Measurements from ENCODE around the gene CLASP1. TPM values are rescaled to one million over a fixed set of nuclear protein-coding genes. Genes with fewer than 3 reads are reported as not detected.
"Not testable (repeated sequence)": the region's sequence is repeated elsewhere in the genome, so short reads cannot be mapped to it uniquely, and the experiment has no call there.

Gene CLASP1
- total RNA-seq, 1 donor from 2014 or later: 31.0 TPM

DNA sequence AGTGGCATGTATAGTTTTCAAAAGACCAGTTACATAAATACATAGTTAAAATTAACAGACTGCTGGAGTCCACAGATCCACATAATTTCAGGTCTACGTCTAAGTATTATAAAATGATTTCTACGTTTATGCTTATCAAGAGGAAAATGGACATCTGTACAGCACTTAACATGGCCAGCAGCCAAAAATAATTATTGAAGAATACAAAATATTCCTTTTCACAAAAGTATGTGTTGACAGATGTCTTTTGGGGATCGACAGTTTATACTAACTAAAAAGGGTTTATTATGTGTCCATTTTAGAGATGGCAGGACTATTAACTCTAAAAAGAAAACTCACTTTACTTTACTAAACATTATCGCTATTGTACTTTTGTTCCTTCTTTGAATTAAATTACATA lies 231.4 kb downstream of the CLASP1 start:
- no peak for ATAC-seq

DNA sequence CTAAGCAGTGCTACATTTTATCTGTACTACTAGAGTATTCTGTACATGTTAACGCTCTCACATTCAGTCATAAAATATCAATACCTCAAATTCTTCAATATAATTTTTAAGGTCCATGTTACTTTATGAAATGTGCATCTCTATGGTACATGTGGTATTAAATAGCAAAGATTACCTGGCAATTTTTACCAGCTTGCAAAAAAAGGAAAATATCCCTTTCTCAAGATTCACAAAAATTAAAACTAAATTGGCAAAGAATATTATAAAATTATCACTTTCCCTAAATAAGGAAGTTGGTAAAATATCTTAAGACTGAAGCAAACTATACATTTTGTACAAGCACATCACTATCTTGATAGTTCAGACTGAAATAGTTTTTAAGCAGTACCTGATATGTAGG lies 233.5 kb downstream of the CLASP1 start:
- no peak for ATAC-seq

- no peak for ATAC-seq
These were observed 236.9 kb downstream of the CLASP1 start for GRCh38 chr2:121412349-121412748.

GRCh38 chr2:121409966-121410365 lies 239.3 kb downstream of the CLASP1 start:
- ATAC-seq: no peak

- ATAC-seq: no peak
These were observed 239.9 kb downstream of the CLASP1 start for GRCh38 chr2:121409388-121409787.

- ATAC-seq: no peak
These were observed 240.6 kb downstream of the CLASP1 start for GRCh38 chr2:121408641-121409040.

DNA sequence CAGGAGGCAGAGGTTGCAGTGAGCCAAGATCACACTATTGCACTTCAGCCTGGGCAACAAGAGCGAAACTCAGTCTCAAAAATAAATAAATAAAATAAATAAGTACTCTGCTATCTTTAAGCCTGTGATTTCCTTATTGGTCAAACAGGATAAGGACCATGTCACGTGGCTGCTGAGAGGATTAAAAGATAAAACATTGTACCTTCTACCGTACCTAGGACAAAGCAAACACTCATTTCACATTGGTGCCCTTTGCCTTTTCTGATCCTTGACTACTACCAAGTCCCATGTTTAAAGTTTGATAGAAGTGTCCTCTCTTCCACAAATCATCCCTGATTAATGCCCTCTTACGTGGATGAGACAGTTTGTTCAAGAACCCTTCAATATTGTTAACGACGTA lies 244.0 kb downstream of the CLASP1 start:
- no peak for ATAC-seq

DNA sequence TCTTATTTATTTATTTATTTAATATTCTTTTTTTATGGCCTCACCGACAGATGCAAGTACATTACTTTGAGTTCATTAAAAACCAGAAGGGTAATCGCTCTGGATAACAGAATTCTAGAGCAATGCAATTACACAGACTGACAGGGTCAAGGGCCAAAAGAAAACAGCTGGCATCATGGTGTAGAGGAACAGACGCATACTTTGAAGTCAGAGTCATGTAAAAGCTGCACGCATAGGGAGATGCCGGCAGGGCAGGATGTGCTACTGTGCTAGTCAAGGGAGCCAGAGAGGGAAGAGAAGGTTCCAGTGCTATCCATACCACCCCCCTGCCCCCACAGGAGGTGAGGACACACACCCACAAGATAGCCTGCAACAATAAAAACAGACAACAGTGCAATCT lies 249.1 kb downstream of the CLASP1 start:
- ATAC-seq: no peak

- no peak for ATAC-seq
These were observed 250.4 kb downstream of the CLASP1 start for GRCh38 chr2:121398853-121399252.

DNA sequence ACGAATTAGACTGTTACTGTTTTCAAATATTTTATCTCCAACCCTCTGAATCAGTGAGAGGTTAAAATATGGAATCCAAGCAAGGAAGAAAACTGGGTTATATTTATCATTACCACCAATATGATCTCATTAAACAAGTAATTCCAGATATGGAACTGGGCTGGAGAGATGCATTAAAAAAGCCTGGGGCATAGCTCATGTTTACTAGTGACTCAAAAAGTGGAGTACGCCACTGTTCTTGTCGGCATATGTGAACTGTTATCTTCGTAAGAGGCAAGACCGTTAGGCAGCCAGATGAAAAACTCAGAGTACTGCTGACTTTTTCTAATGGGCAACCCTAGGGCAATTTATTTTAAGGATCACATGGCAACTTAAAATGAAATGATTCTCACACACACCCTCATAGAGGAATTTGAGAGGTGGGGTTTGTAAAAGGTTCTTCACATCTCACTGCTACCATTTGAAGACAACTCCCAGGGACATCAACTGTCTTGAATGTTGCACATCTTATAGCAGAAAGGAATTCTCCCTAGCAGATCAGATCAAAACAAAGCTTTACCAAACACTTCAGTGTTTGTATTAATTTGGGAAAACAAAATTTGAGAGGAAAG lies 259.1 kb downstream of the CLASP1 start:
- no peak for ATAC-seq

DNA sequence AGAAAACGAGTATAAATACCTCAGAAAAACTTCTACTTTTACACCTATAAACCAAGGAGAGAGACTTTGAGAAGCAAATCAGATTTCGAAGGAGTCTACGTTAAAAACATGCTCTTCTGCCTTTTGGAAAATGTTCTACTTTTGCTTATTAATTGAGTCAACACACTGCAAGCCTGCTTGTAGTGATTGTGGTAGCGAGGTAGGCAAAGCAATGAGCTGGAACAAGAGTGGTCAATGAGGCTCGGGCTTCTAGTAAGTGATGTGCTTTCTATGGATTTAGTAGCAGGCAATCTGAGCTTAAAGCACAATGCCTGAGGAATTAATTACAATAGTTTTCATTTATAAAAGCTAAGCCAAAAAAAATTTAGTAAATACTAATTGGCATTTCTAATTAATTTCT lies 260.9 kb downstream of the CLASP1 start:
- ATAC-seq: no peak

DNA sequence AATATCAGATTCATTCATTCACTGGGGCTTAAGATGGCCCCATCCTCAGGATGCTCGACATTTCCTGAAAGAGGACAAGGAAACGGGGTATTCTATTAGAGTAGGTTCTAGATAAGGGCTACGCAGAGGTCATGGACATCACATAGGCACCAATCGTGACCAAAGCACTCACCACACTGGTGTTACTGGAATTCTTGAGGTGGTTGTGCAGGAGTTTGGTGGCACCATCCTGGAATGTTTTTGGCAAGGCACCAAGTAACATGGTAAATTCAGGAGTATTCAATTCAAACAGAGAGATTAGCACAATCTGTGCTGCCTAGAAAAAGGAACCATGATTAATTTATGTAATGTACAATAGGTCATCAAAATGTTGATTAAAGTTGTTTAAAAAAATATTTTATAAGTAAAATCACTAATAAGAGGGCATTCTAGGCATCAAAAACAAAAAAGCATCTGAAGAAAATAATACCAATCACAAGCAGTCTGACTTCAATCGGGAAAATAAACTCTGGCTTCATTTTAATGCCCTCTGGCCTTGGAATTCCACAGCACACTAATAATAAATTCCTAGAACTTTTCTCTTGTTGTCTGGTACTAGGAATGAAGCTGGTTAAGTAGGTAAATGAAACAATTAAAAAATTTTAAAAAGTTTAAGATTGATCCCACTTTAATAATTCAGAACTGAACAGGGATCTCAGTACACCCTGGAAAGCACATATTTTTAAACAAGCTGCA lies 261.5 kb downstream of the CLASP1 start:
- no peak for ATAC-seq

DNA sequence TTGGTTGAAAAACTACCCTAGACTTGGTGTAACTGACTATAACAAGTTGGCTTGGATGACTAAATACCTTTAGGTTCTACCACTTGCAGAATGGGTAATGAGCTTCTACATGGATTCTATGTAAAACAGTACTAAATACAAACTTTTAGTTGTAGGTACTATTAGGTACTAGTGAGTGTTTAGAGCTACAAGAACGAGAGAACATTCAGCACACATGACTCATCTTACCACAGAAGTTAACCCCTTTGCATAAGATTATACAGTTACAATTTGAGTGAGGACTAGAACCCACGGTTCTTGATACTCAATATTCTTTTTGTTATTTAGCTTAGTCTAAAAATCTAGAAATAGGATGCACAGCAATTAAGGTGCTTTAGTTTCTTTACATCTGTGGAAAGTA lies 262.6 kb downstream of the CLASP1 start:
- no peak for ATAC-seq

- no peak for ATAC-seq
These were observed 263.2 kb downstream of the CLASP1 start for GRCh38 chr2:121386102-121386501.

DNA sequence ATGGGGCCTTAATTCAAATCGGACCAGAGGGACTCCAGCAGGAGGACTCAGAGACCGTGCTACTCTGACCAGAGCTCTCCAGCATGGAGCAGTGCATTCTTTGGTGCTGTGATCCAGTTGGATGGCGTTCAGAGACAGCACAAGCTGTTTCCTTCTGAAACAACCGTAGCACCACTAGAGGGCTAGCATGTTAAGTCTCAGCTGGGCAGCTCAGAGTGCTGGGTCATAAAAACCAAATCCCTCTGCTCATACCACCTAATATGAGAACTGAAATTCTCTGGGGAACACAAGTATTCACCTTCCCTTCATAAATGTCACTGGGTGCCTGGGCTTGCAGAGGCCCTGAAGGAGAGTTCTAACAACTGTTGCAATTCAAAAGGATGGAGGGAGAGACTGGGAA lies 266.5 kb downstream of the CLASP1 start:
- no peak for ATAC-seq

- no peak for ATAC-seq
These were observed 271.6 kb downstream of the CLASP1 start for GRCh38 chr2:121377646-121378045.

DNA sequence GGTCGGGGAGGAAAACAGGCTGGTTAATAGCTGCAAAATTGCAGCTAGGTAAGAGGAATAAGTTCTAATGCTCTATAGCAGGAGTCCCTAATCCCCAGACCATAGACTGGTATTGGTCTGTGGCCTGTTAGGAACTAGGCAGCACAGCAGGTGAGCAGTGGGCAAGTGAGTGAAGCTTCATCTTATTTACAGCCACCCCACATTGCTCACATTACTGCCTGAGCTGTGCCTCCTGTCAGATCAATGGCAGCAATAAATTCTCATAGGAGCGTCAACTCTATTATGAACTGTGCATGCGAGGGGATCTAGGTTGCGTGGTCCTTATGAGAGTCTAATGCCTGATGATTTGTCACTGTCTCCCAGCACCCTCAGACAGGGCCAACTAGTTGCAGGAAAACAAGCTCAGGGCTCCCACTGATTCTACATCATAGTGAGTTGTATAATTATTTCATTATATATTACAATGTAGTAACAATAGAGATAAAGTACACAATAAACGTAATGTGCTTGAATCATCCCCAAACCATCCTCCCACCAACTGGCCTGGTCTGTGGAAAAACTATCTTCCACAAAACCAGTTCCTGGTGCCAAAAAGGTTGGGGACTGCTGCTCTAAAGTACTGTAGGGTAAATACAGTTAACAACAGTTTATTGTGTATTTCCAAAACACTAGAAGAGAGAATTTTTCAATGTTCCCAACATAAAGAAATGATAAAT lies 272.6 kb downstream of the CLASP1 start:
- ATAC-seq: no peak

GRCh38 chr2:121375621-121376159 lies 273.6 kb downstream of the CLASP1 start:
- ATAC-seq: no peak

DNA sequence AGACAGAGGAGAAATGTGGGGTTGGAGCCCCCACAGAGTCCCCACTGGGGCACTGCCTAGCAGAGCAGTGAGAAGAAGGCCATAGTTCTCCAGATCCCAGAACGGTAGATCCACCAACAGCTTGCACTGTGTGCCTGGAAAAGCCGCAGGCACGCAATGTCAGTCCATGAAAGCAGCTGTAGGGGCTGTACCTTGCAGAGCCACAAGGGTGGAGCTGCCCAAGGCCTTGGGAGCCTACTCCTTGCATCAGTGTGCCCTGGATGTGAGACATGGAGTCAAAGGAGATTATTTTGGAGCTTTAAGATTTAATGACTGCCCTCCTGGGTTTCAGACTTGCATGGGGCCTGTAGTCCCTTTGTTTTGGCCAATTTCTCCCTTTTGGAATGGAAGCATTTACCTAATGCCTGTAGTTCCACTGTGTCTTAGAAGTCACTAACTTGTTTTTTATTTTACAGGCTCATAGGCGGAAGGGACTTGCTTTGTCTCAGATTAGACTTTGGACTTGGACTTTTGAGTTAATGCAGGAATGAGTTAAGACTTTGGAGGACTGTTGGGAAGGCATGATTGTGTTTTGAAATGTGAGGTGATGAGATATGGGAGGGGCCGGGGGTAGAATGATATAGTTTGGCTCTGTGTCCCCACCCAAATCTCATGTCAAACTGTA lies 274.7 kb downstream of the CLASP1 start:
- ATAC-seq: not testable (repeated sequence)

DNA sequence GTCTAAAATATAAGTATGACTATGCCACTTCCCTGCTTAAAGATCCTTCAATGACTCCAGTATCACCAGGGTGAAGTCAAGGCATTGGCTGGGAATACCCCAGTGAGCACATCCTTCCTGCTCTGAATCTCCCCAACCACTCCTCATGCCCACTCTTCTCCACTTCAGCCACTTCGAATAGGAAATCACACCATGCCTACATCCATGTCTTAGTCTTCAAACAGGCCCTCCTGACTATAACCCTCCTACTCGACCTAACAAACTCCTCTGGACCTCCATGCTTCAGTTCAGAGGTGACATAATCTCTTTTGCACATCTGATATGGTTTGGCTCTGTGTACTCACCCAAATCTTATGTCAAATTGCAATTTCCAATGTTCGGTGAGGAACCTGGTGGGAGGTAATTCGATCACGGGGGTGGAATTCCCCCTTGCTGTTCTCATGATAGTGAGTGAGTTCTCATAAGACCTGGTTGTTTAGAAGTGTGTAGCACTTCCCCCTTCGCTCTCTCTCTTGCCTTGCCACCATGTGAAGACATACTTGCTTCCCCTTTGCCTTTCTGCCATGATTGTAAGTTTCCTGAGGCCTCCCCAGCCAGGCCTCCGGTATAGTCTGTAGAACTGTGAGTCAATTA lies 276.4 kb downstream of the CLASP1 start:
- ATAC-seq: no peak

DNA sequence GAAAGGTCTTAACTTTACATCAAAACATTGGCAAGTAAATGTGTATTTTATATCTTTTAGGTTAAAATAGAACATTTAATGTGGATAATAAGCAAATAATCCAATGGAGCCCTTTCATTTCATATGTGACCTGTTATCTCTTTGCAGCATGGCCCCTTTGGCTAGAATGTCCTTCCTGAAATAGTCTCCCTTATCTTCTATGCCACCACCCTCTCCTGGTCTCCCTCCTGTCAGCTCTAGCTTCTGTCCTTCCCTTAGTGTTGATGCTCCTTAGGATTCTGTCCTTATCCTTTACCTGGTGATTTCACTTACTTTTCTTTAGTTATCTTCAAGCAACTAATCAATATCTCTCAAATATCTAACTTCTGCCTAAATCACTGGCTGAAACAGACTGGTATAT lies 277.2 kb downstream of the CLASP1 start:
- ATAC-seq: no peak

DNA sequence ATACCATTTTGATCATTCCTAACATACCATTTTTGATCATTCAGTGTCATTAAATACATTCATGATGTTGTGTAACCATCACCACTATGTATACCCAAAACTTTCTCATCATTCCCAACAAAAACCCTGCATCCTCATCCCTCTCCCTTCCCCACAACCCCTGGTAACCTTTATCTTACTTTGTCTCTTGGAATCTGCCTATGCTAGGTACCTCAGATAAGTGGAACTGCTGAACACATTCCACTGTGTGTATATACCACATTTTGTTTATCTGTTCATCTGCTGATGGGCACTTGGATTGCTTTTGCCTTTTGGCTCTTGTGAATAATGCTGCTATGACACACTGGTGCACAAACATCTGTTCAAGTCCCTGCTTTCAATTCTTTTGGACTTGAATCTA lies 280.4 kb downstream of the CLASP1 start:
- ATAC-seq: no peak

- no peak for ATAC-seq
These were observed 281.1 kb downstream of the CLASP1 start for GRCh38 chr2:121368155-121368554.

All from esophagus mucosa (tissue), 1 donor.